NOMO-1 treated with DMSO at 0.1 percent for 48 hours (cell line): ENCODE results near the gene CCDC142.
"Not testable (repeated sequence)": the region's sequence is repeated elsewhere in the genome, so short reads cannot be mapped to it uniquely, and the experiment has no call there.

Experiments used
- DNase-seq: peaks from one replicate; lab custom pipeline; 2025; ENCODE audit not compliant: unreplicated experiment; lab: John Stamatoyannopoulos, UW

Gene CCDC142

GRCh38 chr2:74499267-74499939 lies 16.6 kb upstream of the CCDC142 start, which contains the start of gene LBX2:
Gene LBX2, minus strand, starts transcription at chr2:74499603. Its CDS starts 66 bp downstream, at chr2:74499537.
- no peak for DNase-seq

GRCh38 chr2:74498500-74499266 lies 15.9 kb upstream of the CCDC142 start:
- DNase-seq, result peak; percentile 16

GRCh38 chr2:74497777-74498499 lies 15.1 kb upstream of the CCDC142 start:
- no peak for DNase-seq

GRCh38 chr2:74496997-74497776 lies 14.4 kb upstream of the CCDC142 start:
- no peak for DNase-seq

GRCh38 chr2:74495440-74495839 lies 12.6 kb upstream of the CCDC142 start:
- no peak for DNase-seq

- DNase-seq, result no peak
These were observed 10.7 kb upstream of the CCDC142 start for GRCh38 chr2:74493546-74493945.

GRCh38 chr2:74491648-74492544 lies 9.1 kb upstream of the CCDC142 start:
- DNase-seq, result no peak

- DNase-seq, result no peak
These were observed 7.1 kb upstream of the CCDC142 start for GRCh38 chr2:74489906-74490305.

- no peak for DNase-seq
These were observed 6.1 kb upstream of the CCDC142 start for GRCh38 chr2:74488643-74489481.

GRCh38 chr2:74486141-74486540 lies 3.3 kb upstream of the CCDC142 start:
- DNase-seq, result no peak

- not testable (repeated sequence) for DNase-seq
These were observed 922 bp upstream of the CCDC142 start for GRCh38 chr2:74483675-74484164.

GRCh38 chr2:74481961-74482800 lies 617 bp downstream of the CCDC142 start:
- peak; percentile 71 for DNase-seq

GRCh38 chr2:74481431-74481830 lies 1.4 kb downstream of the CCDC142 start:
- no peak for DNase-seq

- DNase-seq, result no peak
These were observed 7.9 kb downstream of the CCDC142 start for GRCh38 chr2:74474899-74475298.

GRCh38 chr2:74474481-74474880 lies 8.3 kb downstream of the CCDC142 start:
- no peak for DNase-seq

- DNase-seq, result no peak
These were observed 9.9 kb downstream of the CCDC142 start for GRCh38 chr2:74472945-74473258.

- peak; percentile 89 for DNase-seq
These were observed 10.5 kb downstream of the CCDC142 start, which contains the start of gene MRPL53 for GRCh38 chr2:74472086-74472944. Gene MRPL53, minus strand, starts transcription at chr2:74472680. Its CDS starts 20 bp downstream, at chr2:74472660.
